Subcutaneous abdominal adipose tissue (tissue), 5 donors: ENCODE data around the gene GNLY.

Experiments
- H3K27ac ChIP-seq: one replicate; pipeline ENCODE4 v1.7.0; 2013; ENCODE audit warnings: low read depth, mild to moderate bottlenecking, inconsistent platforms, low read length, moderate library complexity
- H3K27me3 ChIP-seq, 5 donors: one replicate each; pipeline ENCODE4 v1.7.0; 2013; ENCODE audit warnings: low read length in 5 of 5, inconsistent platforms in 1 of 5; ENCODE audit not compliant: control insufficient read depth in 5 of 5, insufficient read depth in 4 of 5
- H3K36me3 ChIP-seq, 5 donors: one replicate each; pipeline ENCODE4 v1.7.0; 2013; ENCODE audit warnings: low read length in 5 of 5; ENCODE audit not compliant: control insufficient read depth in 5 of 5, insufficient read depth in 5 of 5
- H3K4me1 ChIP-seq, 5 donors: one replicate each; pipeline ENCODE4 v1.7.0; 2013; ENCODE audit warnings: low read length in 5 of 5, mild to moderate bottlenecking in 3 of 5, moderate library complexity in 1 of 5; ENCODE audit not compliant: control insufficient read depth in 5 of 5, insufficient read depth in 5 of 5
- H3K4me3 ChIP-seq, 5 donors: one replicate each; pipeline ENCODE4 v1.7.0; 2013; ENCODE audit warnings: low read length in 5 of 5, low read depth in 1 of 5
- H3K9ac ChIP-seq, 5 donors: one replicate each; pipeline ENCODE4 v1.7.0; 2013; ENCODE audit warnings: low read length in 5 of 5, mild to moderate bottlenecking in 4 of 5, moderate library complexity in 3 of 5
- H3K9me3 ChIP-seq, 5 donors: one replicate each; pipeline ENCODE4 v1.7.0; 2013; ENCODE audit warnings: low read length in 5 of 5; ENCODE audit not compliant: control insufficient read depth in 5 of 5
- donor health status: healthy.
- donor health status: healthy.
- donor health status: healthy.
- donor health status: healthy.
- donor health status: healthy.

Gene GNLY

DNA sequence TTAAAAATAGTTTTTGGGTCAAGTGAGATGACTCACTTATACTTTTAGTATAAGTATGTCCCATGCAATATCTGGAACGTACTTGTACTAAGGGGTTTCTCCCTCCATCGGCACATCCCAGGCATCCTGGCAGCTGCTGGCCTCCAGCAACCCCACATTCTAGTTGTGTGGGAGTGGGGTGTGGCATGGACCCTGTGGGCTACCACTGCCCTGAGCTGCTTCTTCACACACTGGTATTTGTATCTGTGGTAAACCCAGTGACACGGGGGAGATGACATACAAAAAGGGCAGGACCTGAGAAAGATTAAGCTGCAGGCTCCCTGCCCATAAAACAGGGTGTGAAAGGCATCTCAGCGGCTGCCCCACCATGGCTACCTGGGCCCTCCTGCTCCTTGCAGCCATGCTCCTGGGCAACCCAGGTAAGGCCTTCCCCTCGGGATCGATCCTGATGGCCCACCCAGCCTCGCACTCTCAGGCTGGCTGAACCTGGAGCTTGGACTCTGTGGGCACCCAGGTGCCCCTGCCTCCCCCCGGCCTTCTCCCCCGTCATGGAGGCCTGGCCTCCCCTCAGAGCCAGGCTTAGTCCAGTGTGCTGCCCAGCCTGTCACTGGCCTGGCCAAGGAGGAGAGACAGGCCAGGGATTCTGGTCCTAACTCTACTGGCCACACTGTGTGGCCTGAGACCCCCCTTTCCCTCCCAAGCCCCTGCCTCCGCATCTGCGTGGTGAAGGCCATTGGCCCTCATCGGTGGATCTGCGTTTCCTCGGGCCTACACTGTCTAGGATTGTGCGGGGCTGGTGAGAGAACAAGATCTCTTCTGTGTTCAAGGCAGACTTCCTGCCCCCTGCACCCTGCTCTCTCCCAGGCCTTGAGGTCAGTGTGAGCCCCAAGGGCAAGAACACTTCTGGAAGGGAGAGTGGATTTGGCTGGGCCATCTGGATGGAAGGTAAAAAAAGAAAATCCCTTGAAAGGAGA lies at the start of gene GNLY:
GNLY (plus strand) TSS at position 307 of the 974 bp plus-strand sequence; CDS start at position 368, 61 bp downstream.
- Histone ChIP-seq H3K27ac (no peak within 1 kb of the TSS), H3K27me3 (no peaks in the 10 kb centered on the region), H3K36me3 (no peaks in the 10 kb centered on the region), H3K4me1 (peaks cover 0 to 18% (median 9%) of the 10 kb centered on the region in 5 donors), H3K9ac (no peak within 1 kb of the TSS), H3K4me3 (peak within 1 kb of the TSS in 1 of 5 donors; percentile 29), H3K9me3 (no peaks in the 10 kb centered on the region)

DNA sequence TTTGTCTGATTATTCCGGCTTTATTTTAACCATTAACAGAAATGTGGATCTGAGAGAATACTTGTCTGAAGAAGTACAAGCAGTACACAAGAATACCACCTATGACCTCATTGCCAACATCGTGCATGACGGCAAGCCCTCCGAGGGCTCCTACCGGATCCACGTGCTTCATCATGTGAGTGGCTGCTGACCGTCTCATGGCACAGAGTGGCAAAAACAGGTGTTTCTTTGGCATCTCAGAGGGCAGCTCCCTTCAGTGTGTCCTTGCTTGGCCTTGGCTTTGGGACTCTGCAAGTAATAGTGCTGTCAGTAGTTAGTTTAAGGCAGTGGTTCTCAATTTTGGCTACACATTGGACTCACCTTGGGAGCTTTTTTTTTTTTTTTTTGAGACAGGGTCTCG lies 49.2 kb upstream of the GNLY start:
- H3K36me3 ChIP-seq = peaks cover 38 to 96% (median 91%) of the 10 kb centered on the region in 5 donors
- H3K4me1 ChIP-seq = peaks cover 1 to 18% (median 11%) of the 10 kb centered on the region in 5 donors
- H3K9ac ChIP-seq = no peak overlapping the region
- H3K4me3 ChIP-seq = no peak overlapping the region
- H3K9me3 ChIP-seq = no peaks in the 10 kb centered on the region
- no peak overlapping the region for H3K27ac ChIP-seq
- no peaks in the 10 kb centered on the region for H3K27me3 ChIP-seq

DNA sequence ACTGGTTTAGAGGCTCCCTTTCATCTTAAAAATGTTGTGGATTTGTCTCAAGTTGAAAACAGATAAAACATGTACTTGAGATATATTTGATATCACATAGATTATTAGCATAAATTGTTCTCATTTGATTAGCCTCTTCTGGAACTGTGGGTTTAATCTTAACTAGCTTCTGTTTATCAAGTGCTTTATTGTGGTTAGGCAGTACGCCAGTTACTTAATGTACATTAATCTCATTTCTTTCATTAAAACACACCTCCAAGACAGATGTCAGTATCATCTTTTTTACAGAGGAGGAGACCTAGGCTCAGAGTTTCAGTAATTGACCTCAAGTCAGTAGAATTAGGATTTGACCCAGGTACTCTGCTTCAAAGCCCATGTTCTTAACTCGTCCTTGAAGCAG lies 48.0 kb upstream of the GNLY start:
- Histone ChIP-seq H3K9me3 (no peaks in the 10 kb centered on the region), H3K27me3 (no peaks in the 10 kb centered on the region), H3K27ac (no peak overlapping the region), H3K36me3 (peaks cover 33 to 96% (median 84%) of the 10 kb centered on the region in 5 donors), H3K9ac (no peak overlapping the region), H3K4me3 (no peak overlapping the region), H3K4me1 (peaks cover 1 to 22% (median 15%) of the 10 kb centered on the region in 5 donors)

DNA sequence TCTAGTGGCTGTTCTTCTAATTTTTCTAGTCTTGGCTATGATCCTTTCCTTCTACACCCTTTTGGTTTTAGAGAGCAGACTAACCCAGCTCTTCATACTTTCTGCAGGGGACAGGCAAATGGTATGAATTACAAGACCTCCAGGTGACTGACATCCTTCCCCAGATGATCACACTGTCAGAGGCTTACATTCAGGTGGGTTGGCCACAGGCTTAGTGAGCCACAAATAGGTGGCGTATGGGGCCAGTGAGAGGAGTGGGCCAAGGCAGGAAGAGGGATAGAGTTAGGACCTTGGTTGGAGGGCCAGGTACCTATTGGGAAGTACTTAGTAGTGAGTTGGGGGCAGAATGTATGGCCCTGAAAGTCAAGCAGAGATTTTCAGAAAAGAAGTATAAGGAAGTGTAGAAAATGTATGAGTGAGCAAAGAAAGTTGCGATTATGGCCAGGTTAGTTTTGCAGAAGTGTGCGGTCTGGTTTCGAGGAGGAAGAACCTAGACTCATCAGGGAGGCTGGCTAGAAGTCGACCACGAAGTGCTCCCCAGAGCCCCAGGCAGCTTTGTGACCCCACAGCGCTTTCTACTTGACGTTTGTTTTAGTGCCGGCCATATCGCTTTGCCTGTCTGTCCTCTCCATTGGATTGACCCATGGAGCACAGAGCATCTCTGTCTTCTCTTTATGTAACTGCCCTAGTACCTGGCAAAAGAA lies 46.2 kb upstream of the GNLY start:
- Histone ChIP-seq H3K4me1 (peaks cover 1 to 25% (median 15%) of the 10 kb centered on the region in 5 donors), H3K9ac (no peak overlapping the region), H3K36me3 (peaks cover 25 to 93% (median 75%) of the 10 kb centered on the region in 5 donors), H3K9me3 (no peaks in the 10 kb centered on the region), H3K4me3 (no peak overlapping the region), H3K27me3 (no peaks in the 10 kb centered on the region), H3K27ac (no peak overlapping the region)

DNA sequence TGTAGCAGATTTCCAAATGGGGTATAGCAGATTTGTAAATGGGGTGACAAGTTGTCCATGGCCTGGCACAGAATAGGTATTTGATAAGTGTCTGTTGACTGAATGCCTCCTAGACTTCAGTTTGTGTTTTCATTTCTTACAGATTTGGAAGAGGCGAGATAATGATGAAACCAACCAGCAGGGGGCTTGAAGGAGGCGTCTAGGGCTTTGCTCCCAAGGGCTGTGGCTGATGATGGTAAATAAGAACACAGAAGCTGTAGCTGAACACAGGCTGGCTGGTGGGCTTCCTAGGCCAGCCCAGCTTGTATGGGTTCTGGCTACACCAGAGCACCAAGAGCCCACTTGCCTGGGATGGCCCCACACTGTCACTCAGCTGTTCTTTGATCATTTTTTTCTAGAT lies 45.5 kb upstream of the GNLY start:
- H3K4me3 ChIP-seq = no peak overlapping the region
- H3K9me3 ChIP-seq = no peaks in the 10 kb centered on the region
- H3K4me1 ChIP-seq = peaks cover 1 to 25% (median 15%) of the 10 kb centered on the region in 5 donors
- H3K27me3 ChIP-seq = no peaks in the 10 kb centered on the region
- no peak overlapping the region for H3K9ac ChIP-seq
- H3K27ac ChIP-seq = peak overlapping the region; percentile 70
- peaks cover 25 to 90% (median 72%) of the 10 kb centered on the region in 5 donors for H3K36me3 ChIP-seq

DNA sequence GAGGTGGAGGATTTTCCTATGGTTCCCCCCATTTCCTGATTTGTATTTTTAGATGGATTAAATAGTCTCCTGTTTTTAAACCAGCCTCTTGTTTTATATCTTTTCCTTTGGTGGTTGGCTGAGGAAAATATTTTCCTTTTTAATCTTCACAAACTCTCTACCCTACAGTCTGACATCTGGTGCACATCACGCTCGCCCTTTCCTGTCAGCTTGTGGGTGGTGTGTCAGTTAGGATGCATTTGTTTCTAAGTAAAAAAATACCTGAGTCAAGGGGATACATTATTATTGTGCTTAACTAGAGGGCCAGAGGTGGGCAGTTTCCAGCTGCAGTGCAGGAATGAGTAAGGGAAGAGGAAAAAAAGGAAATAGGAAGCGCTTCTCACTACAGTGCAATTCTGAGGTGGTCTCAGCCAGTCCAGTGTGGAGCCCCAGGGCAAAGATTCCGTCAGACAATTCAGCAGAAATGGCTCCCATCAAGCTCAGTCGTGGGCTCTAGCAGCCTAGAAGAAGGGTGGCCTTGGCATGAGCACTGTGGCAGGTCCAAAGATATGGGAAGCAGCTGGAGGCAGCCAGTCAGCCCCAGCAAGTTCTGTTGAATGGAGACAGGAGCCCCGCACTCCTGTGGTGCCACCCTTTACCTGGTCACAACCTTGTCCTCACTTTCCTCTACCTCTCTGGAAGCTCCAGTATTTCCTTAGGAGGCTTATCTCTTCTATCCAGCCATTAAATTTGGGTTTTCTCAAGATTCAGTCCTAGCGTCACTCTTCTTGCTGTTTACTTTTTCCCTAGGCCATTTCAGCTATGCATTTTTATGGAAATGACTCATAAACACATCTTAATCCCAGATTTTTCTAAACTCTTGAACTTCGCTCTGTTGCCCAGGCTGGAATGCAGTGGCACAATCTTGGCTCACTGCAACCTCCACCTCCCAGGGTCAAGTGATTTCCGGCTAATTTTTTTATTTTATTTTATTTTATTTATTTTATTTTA lies 44.7 kb upstream of the GNLY start:
- no peak overlapping the region for H3K4me3 ChIP-seq
- no peaks in the 10 kb centered on the region for H3K9me3 ChIP-seq
- H3K4me1 ChIP-seq = peaks cover 1 to 25% (median 15%) of the 10 kb centered on the region in 5 donors
- H3K27ac ChIP-seq = peak overlapping the region; percentile 70
- no peaks in the 10 kb centered on the region for H3K27me3 ChIP-seq
- H3K9ac ChIP-seq = peak overlapping the region in 3 of 5 donors; percentile 43 to 59 (median 52)
- peaks cover 22 to 82% (median 70%) of the 10 kb centered on the region in 5 donors for H3K36me3 ChIP-seq

DNA sequence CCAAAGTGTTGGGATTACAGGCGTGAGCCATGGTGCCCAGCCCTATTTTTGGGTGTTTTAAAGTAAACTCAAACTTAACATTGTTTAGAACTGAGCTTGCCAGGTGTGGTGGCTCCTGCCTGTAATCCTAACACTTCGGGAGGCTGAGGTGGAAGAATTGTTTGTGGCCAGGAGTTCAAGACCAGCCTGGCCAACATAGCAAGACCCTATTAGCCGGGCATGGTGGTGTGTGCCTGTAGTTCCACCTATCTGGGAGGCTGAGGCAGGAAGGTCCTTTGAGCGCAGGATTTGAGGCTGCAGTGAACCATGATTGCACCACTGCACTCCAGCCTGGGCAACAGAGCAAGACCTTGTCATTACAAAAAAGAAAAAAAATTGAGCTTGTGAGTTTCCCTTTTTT lies 43.7 kb upstream of the GNLY start:
- Histone ChIP-seq H3K4me1 (peaks cover 1 to 25% (median 15%) of the 10 kb centered on the region in 5 donors), H3K27ac (no peak overlapping the region), H3K4me3 (no peak overlapping the region), H3K9me3 (no peaks in the 10 kb centered on the region), H3K9ac (no peak overlapping the region), H3K36me3 (peaks cover 19 to 72% (median 61%) of the 10 kb centered on the region in 5 donors), H3K27me3 (no peaks in the 10 kb centered on the region)

DNA sequence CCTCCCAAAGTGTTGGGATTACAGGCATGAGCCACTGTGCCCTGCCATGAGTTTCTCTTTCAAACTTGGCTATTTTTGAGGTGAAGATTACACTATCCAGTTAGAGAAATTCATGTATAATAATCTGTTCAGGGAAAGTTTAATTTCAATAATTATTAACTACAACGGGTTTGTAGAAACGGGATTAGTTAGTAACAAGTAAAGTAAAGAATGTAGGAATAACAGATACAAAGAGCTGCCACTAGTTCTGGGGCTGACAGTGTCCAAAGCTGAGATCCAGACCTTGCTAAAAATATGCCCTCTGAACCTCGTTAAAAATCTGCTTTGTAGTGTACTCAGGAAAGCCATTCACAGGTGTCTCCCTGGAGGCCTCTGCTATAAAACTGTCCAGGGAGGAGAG lies 43.1 kb upstream of the GNLY start:
- peaks cover 13 to 68% (median 57%) of the 10 kb centered on the region in 5 donors for H3K36me3 ChIP-seq
- H3K27me3 ChIP-seq = no peaks in the 10 kb centered on the region
- H3K4me3 ChIP-seq = no peak overlapping the region
- no peaks in the 10 kb centered on the region for H3K9me3 ChIP-seq
- peaks cover 1 to 25% (median 16%) of the 10 kb centered on the region in 5 donors for H3K4me1 ChIP-seq
- no peak overlapping the region for H3K9ac ChIP-seq
- no peak overlapping the region for H3K27ac ChIP-seq

DNA sequence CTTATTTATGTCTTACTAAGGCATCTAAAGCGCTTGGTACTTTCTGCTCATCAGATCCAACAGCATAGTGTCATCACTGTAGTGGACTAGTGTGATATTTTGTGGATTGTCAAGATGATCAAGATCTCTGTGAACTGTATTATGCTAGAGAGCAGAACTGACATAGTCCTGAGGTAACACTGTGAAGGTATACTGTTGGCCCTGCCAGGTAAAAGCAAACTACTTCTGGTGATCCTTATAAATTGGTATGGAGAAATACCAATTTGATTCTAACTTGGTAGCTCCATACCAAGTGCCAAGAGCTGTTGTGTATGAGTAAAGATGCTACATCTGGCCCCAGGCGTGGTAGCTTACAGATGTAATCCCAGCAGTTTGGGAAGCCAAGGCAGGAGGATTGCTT lies 42.1 kb upstream of the GNLY start:
- Histone ChIP-seq H3K4me1 (peaks cover 1 to 25% (median 19%) of the 10 kb centered on the region in 5 donors), H3K36me3 (peaks cover 9 to 61% (median 51%) of the 10 kb centered on the region in 5 donors), H3K27me3 (no peaks in the 10 kb centered on the region), H3K4me3 (no peak overlapping the region), H3K9me3 (no peaks in the 10 kb centered on the region), H3K27ac (no peak overlapping the region), H3K9ac (no peak overlapping the region)
